GM12878 (cell line): ENCODE measurements around the gene WDR18. TPM values are rescaled to one million over a fixed set of nuclear protein-coding genes. Genes with fewer than 3 reads are reported as not detected.

Experiments used
- ATAC-seq: fragments of 200-7000 bp; cut with Tn5 transposase; 3 replicates; pipeline ENCODE4 v1.9.1; 2020; ENCODE audit warnings: mild to moderate bottlenecking, moderate library complexity
- BruUV-seq: library from RNA; stranded (reverse); fragments of 400-500 nt; replicated peaks from 2 replicates; lab custom pipeline; 2021; lab: Mats Ljungman, UMichigan
- CTCF ChIA-PET: fragments of 300-600 bp; sonication (Branson Sonifier 250); formaldehyde crosslinking; extraction: SDS; loops from one replicate; lab custom pipeline; 2021; ENCODE audit warnings: inconsistent platforms; lab: Yijun Ruan, JAX
- POLR2A ChIA-PET: fragments of 350-600 bp; formaldehyde crosslinking; extraction: SDS; loops from one replicate; lab custom pipeline; 2021; ENCODE audit warnings: inconsistent platforms; lab: Charles Lee
- RAD21 ChIA-PET: fragments of 300-600 bp; sonication (Branson Sonifier 250); formaldehyde crosslinking; loops from one replicate; lab custom pipeline; 2023; ENCODE audit warnings: antibody characterized with exemption; ENCODE audit not compliant: unreplicated experiment; lab: Charles Lee
- SMC1A ChIA-PET: fragments of 300-600 bp; sonication (Branson Sonifier 250); formaldehyde crosslinking; loops from one replicate; lab custom pipeline; 2023; ENCODE audit not compliant: unreplicated experiment, uncharacterized antibody; lab: Charles Lee
- DNase-seq: peaks from one replicate; pipeline ENCODE4 v3.0.0-alpha.2; 2011; ENCODE audit warnings: low read depth, low spot score
- FAIRE-seq: peaks from 3 replicates; lab custom pipeline; 2011; peaks lifted over from hg19 to GRCh38; lab: Jason Lieb, UNC
- H2AFZ ChIP-seq: 2 replicates; pipeline ENCODE4 v1.6.0; 2011; ENCODE audit warnings: low read depth, low read length, control low read depth; ENCODE audit not compliant: control insufficient read depth
- H3K27ac ChIP-seq: 2 replicates; pipeline ENCODE4 v1.5.1; 2011; ENCODE audit warnings: control low read depth; ENCODE audit not compliant: control insufficient read depth, insufficient read depth
- H3K27me3 ChIP-seq, 2 experiments: replicated peaks in 1 of 2; 2 replicates each; pipeline versions ENCODE4 v1.6.0 to v1.6.1; 2011; ENCODE audit warnings: low read length in 1 of 2; ENCODE audit not compliant: control insufficient read depth in 2 of 2, insufficient read depth in 2 of 2
- H3K36me3 ChIP-seq, 2 experiments: 2 replicates each; pipeline ENCODE4 v1.5.1; 2011; ENCODE audit warnings: low read length in 1 of 2; ENCODE audit not compliant: control insufficient read depth in 2 of 2, insufficient read depth in 2 of 2
- H3K4me1 ChIP-seq: 2 replicates; pipeline ENCODE4 v1.6.1; 2011; ENCODE audit warnings: mild to moderate bottlenecking, low read length, moderate library complexity, mixed read lengths; ENCODE audit not compliant: control insufficient read depth, insufficient read depth
- H3K4me2 ChIP-seq: 2 replicates; pipeline ENCODE4 v1.6.0; 2011; ENCODE audit warnings: control low read depth; ENCODE audit not compliant: control insufficient read depth, insufficient read depth
- H3K4me3 ChIP-seq: fragments of 200-600 bp; sonication (generic); 2 replicates; pipeline ENCODE4 v1.5.1; 2016
- H3K79me2 ChIP-seq: 2 replicates; pipeline ENCODE4 v1.6.0; 2011; ENCODE audit warnings: low read length; ENCODE audit not compliant: control insufficient read depth, insufficient read depth
- H3K9ac ChIP-seq: 2 replicates; pipeline ENCODE4 v1.8.0; 2011; ENCODE audit warnings: low read length, control low read depth, mixed read lengths; ENCODE audit not compliant: control insufficient read depth, insufficient read depth
- H3K9me3 ChIP-seq: replicated peaks from 3 replicates; pipeline ENCODE4 v1.5.1; 2011; ENCODE audit warnings: mild to moderate bottlenecking, low read length; ENCODE audit not compliant: control insufficient read depth, insufficient read depth
- H4K20me1 ChIP-seq: 2 replicates; pipeline ENCODE4 v1.6.0; 2011; ENCODE audit not compliant: control insufficient read depth, insufficient read depth
- ATF2 ChIP-seq: IDR thresholded peaks from 2 replicates; pipeline ENCODE4 v1.6.1; 2012; ENCODE audit warnings: low read length, inconsistent platforms
- NR2F1 ChIP-seq: fragments of 450-650 bp; conservative IDR thresholded peaks from 2 replicates; pipeline ENCODE4 v1.6.1; 2017; ENCODE audit warnings: mild to moderate bottlenecking
- POLR2A ChIP-seq: IDR thresholded peaks from 2 replicates; pipeline ENCODE4 v1.6.1; 2011; ENCODE audit warnings: low read depth, mild to moderate bottlenecking, low read length
- TARDBP ChIP-seq: IDR thresholded peaks from 2 replicates; pipeline ENCODE4 v1.6.1; 2016; ENCODE audit warnings: borderline replicate concordance
- WGBS: methylation state at CpG from one replicate; pipeline ENCODE4 v1.1.6; 2016; ENCODE audit warnings: low lambda C conversion rate; ENCODE audit not compliant: insufficient replicate concordance, insufficient coverage; ENCODE audit errors: missing lambda C conversion rate; 5-methylcytosine and 5-hydroxymethylcytosine counted together
- in situ Hi-C: fragments of 300-500 bp; cut with MboI; formaldehyde crosslinking; loops from 9 replicates; pipeline ENCODE4 v1.14.3; 2018; ENCODE audit warnings: mixed read lengths
- intact Hi-C: fragments of 100-400 bp; cut with micrococcal nuclease; formaldehyde crosslinking; loops from one replicate; pipeline ENCODE4 v1.14.2; 2022; ENCODE audit not compliant: unreplicated experiment
- polyA plus RNA-seq, 11 experiments: library from polyadenylated mRNA; depleted of rRNA in 4 of 11; unstranded in 6 of 11; stranded (reverse) in 5 of 11; fragments of >200 nt; fragmentation: Nextera tagmentation in 4 of 11; fragmentation: Illumina TruSeq in 1 of 11; extraction: Ambion mirVana in 4 of 11; extraction: Trizol in 1 of 11; gene quantifications; 1 replicate in 1 of 11; 2 replicates in 10 of 11; pipeline versions ENCODE4 v1.2.1 to v1.2.3, GENCODE V29; 2011 to 2016; ENCODE audit warnings: inconsistent platforms in 2 of 11, missing spikeins in 2 of 11, low read depth in 1 of 11
- total RNA-seq, 4 experiments: library from RNA; depleted of rRNA in 3 of 4; stranded (reverse); fragments of >200 nt in 3 of 4; fragmentation: Illumina TruSeq in 1 of 4; extraction: Trizol in 1 of 4; gene quantifications; 2 replicates each; pipeline versions ENCODE4 v1.2.1 to v1.2.3, GENCODE V29; 2013 to 2021
- TF ChIP-seq, protein P1 (sequence below): fragments of 450-650 bp; IDR thresholded peaks from 2 replicates; pipeline ENCODE4 v1.6.1; 2017; ENCODE audit warnings: mild to moderate bottlenecking, moderate library complexity

Gene WDR18
- total and polyA plus RNA-seq, 10 of the 15 experiments (the other 5 are each of a cell fraction or from before 2014, with no cell fraction given), result 3.0 to 206 (median 62.3) TPM

- TF ChIP-seq, protein P1, sequence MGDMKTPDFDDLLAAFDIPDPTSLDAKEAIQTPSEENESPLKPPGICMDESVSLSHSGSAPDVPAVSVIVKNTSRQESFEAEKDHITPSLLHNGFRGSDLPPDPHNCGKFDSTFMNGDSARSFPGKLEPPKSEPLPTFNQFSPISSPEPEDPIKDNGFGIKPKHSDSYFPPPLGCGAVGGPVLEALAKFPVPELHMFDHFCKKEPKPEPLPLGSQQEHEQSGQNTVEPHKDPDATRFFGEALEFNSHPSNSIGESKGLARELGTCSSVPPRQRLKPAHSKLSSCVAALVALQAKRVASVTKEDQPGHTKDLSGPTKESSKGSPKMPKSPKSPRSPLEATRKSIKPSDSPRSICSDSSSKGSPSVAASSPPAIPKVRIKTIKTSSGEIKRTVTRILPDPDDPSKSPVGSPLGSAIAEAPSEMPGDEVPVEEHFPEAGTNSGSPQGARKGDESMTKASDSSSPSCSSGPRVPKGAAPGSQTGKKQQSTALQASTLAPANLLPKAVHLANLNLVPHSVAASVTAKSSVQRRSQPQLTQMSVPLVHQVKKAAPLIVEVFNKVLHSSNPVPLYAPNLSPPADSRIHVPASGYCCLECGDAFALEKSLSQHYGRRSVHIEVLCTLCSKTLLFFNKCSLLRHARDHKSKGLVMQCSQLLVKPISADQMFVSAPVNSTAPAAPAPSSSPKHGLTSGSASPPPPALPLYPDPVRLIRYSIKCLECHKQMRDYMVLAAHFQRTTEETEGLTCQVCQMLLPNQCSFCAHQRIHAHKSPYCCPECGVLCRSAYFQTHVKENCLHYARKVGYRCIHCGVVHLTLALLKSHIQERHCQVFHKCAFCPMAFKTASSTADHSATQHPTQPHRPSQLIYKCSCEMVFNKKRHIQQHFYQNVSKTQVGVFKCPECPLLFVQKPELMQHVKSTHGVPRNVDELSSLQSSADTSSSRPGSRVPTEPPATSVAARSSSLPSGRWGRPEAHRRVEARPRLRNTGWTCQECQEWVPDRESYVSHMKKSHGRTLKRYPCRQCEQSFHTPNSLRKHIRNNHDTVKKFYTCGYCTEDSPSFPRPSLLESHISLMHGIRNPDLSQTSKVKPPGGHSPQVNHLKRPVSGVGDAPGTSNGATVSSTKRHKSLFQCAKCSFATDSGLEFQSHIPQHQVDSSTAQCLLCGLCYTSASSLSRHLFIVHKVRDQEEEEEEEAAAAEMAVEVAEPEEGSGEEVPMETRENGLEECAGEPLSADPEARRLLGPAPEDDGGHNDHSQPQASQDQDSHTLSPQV, result no peak
- TF ChIP-seq TARDBP (no peak), NR2F1 (no peak)
Measured at GRCh38 chr19:1008268-1009040, 24.3 kb downstream of the WDR18 start (continued).

- WGBS, result 94% methylated on average over 38 of the region's 92 CpGs
- FAIRE-seq, result no peak
- Histone ChIP-seq H3K27ac (no peak overlapping the region), H3K9me3 (no peaks in the 10 kb centered on the region), H3K4me1 (no peaks in the 10 kb centered on the region), H3K79me2 (no peaks in the 10 kb centered on the region; the same call in 1 of the 2 replicates), H3K36me3 (peaks cover 3 to 35% of the 10 kb centered on the region in 2 experiments; a peak in 3 of 4 replicates), H4K20me1 (no peaks in the 10 kb centered on the region), H3K4me2 (no peak overlapping the region), H3K27me3 (no peaks in the 10 kb centered on the region), H3K9ac (no peak overlapping the region), H3K4me3 (no peak overlapping the region), H2AFZ (no peak overlapping the region)
- in situ Hi-C loops (no loop called here), intact Hi-C loops (no loop called here)
- 0 out of 3 replicates have a peak, but pooled peaks have one; percentile 9 for ATAC-seq
- POLR2A ChIA-PET, result no interaction called here
- CTCF ChIA-PET, result no interaction called here
- SMC1A ChIA-PET, result no interaction called here
- DNase-seq, result no peak
- TF ChIP-seq ATF2, result no peak
- TF ChIP-seq POLR2A, result peak; percentile 40
- RAD21 ChIA-PET, result no interaction called here
- TSS peak; percentile 91 for BruUV-seq
Measured at GRCh38 chr19:1009041-1009980, 25.2 kb downstream of the WDR18 start.
